Bronchial epithelial cell (primary cell): ENCODE results near the gene C10orf67. TPM values are rescaled to one million over a fixed set of nuclear protein-coding genes. Genes with fewer than 3 reads are reported as not detected.

Experiments used
- DNase-seq: peaks from one replicate; pipeline ENCODE4 v3.0.0-alpha.2; 2010; ENCODE audit warnings: low read depth
- FAIRE-seq: peaks from 2 replicates; lab custom pipeline; 2011; peaks lifted over from hg19 to GRCh38; lab: Jason Lieb, UNC
- H3K27me3 ChIP-seq: 2 replicates; pipeline ENCODE4 v1.5.1; 2011; ENCODE audit warnings: low read length; ENCODE audit not compliant: control insufficient read depth, insufficient read depth
- H3K36me3 ChIP-seq: 2 replicates; pipeline ENCODE4 v1.5.1; 2011; ENCODE audit warnings: low read length; ENCODE audit not compliant: control insufficient read depth, insufficient read depth
- H3K4me3 ChIP-seq: 2 replicates; pipeline ENCODE4 v1.5.1; 2011; ENCODE audit warnings: mild to moderate bottlenecking, low read depth, low read length, control low read depth
- CTCF ChIP-seq: IDR thresholded peaks from 2 replicates; pipeline ENCODE4 v1.5.1; 2011; ENCODE audit warnings: mild to moderate bottlenecking, moderate library complexity, low read length, control low read depth, inconsistent platforms; ENCODE audit not compliant: insufficient read depth, severe bottlenecking
- total RNA-seq: library from RNA; depleted of rRNA; stranded (reverse); fragments of >200 nt; gene quantifications from 2 replicates; pipeline ENCODE4 v1.2.1, GENCODE V29; 2014

C10orf67 gene
- total RNA-seq, 1 donor from 2014 or later = not detected

DNA sequence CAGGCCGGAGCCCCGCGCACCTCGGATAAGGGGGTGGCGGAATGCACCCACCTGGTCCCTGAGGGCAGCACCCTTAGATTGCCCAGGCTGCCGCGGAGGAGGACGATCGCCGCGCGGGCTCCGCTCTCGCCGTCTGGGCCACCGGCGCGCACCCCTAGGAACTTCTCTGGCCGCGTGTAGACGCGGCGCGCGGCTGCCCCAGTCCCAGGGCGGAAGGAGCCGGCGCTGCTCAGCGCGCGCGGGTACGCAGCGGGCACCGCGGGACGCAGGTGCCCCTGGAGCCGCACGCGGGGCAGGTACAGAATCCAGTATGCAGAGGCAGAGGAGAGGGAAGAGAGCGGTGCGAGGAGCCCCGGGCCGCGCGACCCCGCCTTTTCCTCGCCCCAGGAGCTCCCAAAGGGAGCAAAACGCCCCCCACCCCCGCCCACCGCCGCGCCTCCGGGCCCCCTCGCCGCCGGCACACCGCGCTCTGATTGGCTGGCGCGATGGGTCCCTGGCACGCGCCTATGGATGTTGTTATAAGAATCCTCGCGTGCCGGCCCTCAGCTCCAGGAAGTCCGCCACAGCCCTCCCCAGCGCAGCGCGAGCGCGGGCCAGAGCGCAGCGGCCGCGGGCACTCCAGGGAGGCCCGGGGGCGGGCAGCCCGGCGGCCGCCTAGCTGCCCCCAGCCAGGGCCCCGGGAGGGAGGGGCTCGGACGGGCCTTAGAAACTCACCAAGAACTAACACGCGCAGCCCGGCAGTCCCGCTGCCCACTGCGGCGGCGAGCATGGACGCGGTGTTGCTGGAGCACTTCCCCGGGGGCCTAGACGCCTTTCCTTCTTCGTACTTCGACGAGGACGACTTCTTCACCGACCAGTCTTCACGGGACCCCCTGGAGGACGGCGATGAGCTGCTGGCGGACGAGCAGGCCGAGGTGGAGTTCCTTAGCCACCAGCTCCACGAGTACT, 152.6 kb downstream of the C10orf67 start, which contains the start of gene PTF1A:
Gene PTF1A (plus strand): TSS at position 549 of the 948 bp plus-strand sequence. CDS start 219 bp downstream, at position 768.
- H3K36me3 ChIP-seq = no peaks in the 10 kb centered on the region
- H3K4me3 ChIP-seq = no peak within 1 kb of the TSS
- DNase-seq (no peak), FAIRE-seq (no peak)
- no peak for TF ChIP-seq CTCF
- H3K27me3 ChIP-seq = peaks cover 48% of the 10 kb centered on the region

DNA sequence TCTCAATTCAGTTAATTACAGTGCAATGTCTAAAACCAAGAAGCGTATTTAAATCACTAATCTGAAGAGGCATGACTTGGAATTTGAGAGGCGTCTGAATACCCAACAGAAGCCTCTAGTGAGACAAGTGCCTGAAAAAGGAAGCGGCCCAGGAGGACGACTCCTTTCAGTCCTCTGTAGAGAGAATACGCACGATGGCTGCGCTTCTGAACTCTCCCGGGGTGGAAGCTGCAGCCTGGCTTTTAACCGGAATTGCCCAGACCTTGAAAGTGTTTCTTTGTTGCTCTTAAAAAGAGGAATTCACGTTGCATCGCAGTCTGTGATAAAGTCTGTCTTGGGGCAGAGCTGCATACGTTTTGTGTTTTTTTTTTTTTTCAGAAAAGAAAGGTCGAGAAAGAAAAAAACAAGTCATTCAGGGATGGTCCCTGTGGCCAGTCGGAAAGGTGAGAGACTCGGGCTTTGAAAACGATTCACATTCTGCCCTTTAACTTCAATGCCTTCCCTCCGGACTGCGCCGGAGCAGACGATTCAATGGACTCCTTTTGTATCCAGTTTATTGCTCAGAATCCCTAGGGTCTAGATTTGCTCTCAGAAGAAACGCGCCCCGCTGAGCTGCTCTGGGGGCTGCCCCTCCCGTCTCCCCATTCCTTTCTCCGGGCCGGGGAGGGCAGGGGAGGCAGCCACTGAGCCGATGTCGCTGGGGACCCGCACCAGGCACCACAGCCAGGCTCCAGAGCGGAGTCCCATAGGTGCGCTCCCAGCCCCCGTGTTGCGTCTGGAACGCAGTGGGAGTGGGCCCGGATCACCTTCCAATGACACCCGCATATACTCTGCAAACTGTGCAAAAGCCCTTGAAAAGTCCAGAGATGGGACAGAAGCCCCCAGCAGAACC, 153.5 kb downstream of the C10orf67 start:
- TF ChIP-seq CTCF = no peak
- peaks cover 43% of the 10 kb centered on the region for H3K27me3 ChIP-seq
- no peak overlapping the region for H3K4me3 ChIP-seq
- no peak for DNase-seq
- H3K36me3 ChIP-seq = no peaks in the 10 kb centered on the region
- FAIRE-seq = no peak

DNA sequence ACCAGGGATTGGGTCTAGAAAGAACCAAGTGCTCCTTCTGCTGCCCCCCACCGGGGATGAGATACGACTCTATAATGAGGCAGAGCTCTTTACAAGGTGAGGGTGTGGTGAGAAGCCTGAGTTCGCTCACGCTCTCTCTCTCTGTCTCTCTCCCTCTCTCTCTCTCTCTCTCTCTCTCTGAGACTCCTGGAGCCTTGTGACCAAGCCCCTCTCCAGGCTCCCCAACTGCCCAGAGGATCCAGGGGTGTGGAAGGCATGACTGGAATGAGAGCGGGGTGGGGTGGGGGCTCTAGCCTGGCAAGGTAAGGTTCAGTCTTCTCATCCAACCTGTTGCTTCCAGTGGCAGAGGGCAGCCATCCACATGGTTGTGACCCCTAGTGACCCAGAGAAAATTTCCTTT, 155.6 kb downstream of the C10orf67 start:
- H3K4me3 ChIP-seq = no peak overlapping the region
- DNase-seq (no peak), FAIRE-seq (peak; percentile 7)
- peaks cover 25% of the 10 kb centered on the region for H3K27me3 ChIP-seq
- H3K36me3 ChIP-seq = no peaks in the 10 kb centered on the region
- no peak for TF ChIP-seq CTCF

GRCh38 chr10:23187155-23187554, 157.4 kb downstream of the C10orf67 start:
- FAIRE-seq (no peak), DNase-seq (no peak)
- TF ChIP-seq CTCF = no peak
- Histone ChIP-seq H3K36me3 (no peaks in the 10 kb centered on the region), H3K27me3 (peaks cover 15% of the 10 kb centered on the region), H3K4me3 (no peak overlapping the region)

- H3K4me3 ChIP-seq = no peak overlapping the region
- FAIRE-seq = no peak
- H3K27me3 ChIP-seq = peaks cover 15% of the 10 kb centered on the region
- DNase-seq = no peak
- no peaks in the 10 kb centered on the region for H3K36me3 ChIP-seq
- no peak for TF ChIP-seq CTCF
Observed at GRCh38 chr10:23186697-23187096, 157.9 kb downstream of the C10orf67 start.
